Forelimb muscle (tissue), 1 donor: Measurements from ENCODE around the gene MUSTN1. TPM values are rescaled to one million over a fixed set of nuclear protein-coding genes. Genes with fewer than 3 reads are reported as not detected.

Experiments
- DNase-seq: peaks from one replicate; pipeline ENCODE4 v3.0.0-alpha.2; 2013; ENCODE audit warnings: low read depth
- polyA plus RNA-seq: library from polyadenylated mRNA; unstranded; fragments of 120-200 nt; gene quantifications from one replicate; pipeline ENCODE4 v1.2.1, GENCODE V29; 2013; ENCODE audit not compliant: insufficient read length

MUSTN1 gene
- polyA plus RNA-seq, 1 donor, result 169 TPM

- DNase-seq, result no peak
Measured at GRCh38 chr3:52786330-52787215, 48.2 kb downstream of the MUSTN1 start.

GRCh38 chr3:52784931-52785590 lies 49.8 kb downstream of the MUSTN1 start:
- DNase-seq, result no peak

GRCh38 chr3:52784021-52784621 lies 50.7 kb downstream of the MUSTN1 start:
- no peak for DNase-seq

GRCh38 chr3:52783211-52783555 lies 51.6 kb downstream of the MUSTN1 start:
- DNase-seq, result no peak

Other genes with a start within 250 kb of the MUSTN1 start
- gene PBRM1, start 149.1 kb downstream of the MUSTN1 start, polyA plus RNA-seq, result 46.8 TPM
- gene GNL3, start 149.0 kb downstream of the MUSTN1 start, polyA plus RNA-seq, result 86.8 TPM
- gene GLT8D1, start 129.2 kb downstream of the MUSTN1 start, polyA plus RNA-seq, result 63.7 TPM
- gene SPCS1, start 128.9 kb downstream of the MUSTN1 start, polyA plus RNA-seq, result 76.5 TPM
- 9.9 TPM for gene NEK4, start 64.1 kb downstream of the MUSTN1 start, polyA plus RNA-seq
- not detected for gene ITIH1, start 57.4 kb downstream of the MUSTN1 start, polyA plus RNA-seq
- 1.2 TPM for gene ITIH3, start 40.2 kb downstream of the MUSTN1 start, polyA plus RNA-seq
- gene ITIH4, start 4.3 kb downstream of the MUSTN1 start, polyA plus RNA-seq, result 32.4 TPM
- gene STIMATE, start 62.5 kb upstream of the MUSTN1 start, polyA plus RNA-seq, result 7.0 TPM
- gene SFMBT1, start 211.1 kb upstream of the MUSTN1 start, polyA plus RNA-seq, result 7.8 TPM